Measurements from ENCODE around the gene LOXHD1.

DNA sequence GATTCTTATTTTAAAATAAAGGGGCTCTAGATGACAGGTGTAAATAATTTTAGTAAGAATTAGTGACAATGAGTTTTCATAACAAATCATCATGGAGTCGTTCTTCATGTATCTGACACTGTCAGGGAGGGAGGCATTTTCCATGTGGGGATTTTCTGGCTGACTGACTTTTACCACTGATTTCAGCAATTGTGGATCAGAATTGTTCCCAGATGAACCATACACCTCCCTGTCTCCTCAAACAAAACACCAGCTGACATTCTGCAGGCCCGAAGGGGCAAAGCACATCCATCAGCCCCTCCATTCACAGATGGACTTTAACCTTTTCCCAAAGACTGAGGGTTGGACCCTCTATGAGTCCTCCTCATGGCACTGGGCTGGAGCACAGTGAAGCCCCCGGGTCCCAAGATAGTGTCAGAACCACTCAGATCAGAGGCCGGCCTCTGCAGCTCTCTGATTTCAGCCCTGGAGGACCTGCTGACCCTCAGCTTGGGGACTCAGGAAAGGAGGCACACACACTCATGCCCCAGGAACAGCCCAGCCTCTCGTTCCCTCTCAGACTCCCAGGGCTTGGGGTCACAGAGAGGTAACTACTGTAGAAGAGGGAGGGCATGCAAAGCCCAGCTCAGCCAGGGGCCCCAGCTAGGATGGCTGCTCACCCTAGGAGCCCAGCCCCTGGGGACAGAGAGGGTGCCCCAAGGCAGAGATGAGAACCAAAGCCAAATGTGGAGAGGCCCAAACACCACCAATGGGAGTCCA, 43.2 kb upstream of the LOXHD1 start:
- TF ChIP-seq, protein P1, sequence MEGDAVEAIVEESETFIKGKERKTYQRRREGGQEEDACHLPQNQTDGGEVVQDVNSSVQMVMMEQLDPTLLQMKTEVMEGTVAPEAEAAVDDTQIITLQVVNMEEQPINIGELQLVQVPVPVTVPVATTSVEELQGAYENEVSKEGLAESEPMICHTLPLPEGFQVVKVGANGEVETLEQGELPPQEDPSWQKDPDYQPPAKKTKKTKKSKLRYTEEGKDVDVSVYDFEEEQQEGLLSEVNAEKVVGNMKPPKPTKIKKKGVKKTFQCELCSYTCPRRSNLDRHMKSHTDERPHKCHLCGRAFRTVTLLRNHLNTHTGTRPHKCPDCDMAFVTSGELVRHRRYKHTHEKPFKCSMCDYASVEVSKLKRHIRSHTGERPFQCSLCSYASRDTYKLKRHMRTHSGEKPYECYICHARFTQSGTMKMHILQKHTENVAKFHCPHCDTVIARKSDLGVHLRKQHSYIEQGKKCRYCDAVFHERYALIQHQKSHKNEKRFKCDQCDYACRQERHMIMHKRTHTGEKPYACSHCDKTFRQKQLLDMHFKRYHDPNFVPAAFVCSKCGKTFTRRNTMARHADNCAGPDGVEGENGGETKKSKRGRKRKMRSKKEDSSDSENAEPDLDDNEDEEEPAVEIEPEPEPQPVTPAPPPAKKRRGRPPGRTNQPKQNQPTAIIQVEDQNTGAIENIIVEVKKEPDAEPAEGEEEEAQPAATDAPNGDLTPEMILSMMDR (IDR thresholded peaks at IDR 0.05), result no peak
- TF ChIP-seq POLR2A (IDR thresholded peaks at IDR 0.05), result no peak

Data from uterus (tissue), 2 donors.